ENCODE results near the gene PRRT1.

GRCh38 chr6:32154514-32155161, 2.9 kb upstream of the PRRT1 start:
- TF ChIP-seq, protein P1, sequence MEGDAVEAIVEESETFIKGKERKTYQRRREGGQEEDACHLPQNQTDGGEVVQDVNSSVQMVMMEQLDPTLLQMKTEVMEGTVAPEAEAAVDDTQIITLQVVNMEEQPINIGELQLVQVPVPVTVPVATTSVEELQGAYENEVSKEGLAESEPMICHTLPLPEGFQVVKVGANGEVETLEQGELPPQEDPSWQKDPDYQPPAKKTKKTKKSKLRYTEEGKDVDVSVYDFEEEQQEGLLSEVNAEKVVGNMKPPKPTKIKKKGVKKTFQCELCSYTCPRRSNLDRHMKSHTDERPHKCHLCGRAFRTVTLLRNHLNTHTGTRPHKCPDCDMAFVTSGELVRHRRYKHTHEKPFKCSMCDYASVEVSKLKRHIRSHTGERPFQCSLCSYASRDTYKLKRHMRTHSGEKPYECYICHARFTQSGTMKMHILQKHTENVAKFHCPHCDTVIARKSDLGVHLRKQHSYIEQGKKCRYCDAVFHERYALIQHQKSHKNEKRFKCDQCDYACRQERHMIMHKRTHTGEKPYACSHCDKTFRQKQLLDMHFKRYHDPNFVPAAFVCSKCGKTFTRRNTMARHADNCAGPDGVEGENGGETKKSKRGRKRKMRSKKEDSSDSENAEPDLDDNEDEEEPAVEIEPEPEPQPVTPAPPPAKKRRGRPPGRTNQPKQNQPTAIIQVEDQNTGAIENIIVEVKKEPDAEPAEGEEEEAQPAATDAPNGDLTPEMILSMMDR (IDR thresholded peaks at IDR 0.05; ENCODE audit: insufficient read depth, low read length, poor library complexity, severe bottlenecking), result peak; percentile 85
- TF ChIP-seq EZH2phosphoT487 (conservative IDR thresholded peaks at IDR 0.05; ENCODE audit: low read length), result no peak

All from SU-DHL-6 (cell line).